Epidermal melanocyte (primary cell): ENCODE measurements around the gene HDGF.
A peak's percentile ranks its signal among the peaks of the same experiment; 100 is the strongest.

Experiments used
- DNase-seq: peaks from one replicate; pipeline ENCODE4 v3.0.0; 2011; ENCODE audit warnings: low spot score; ENCODE audit not compliant: insufficient read length

Gene HDGF

GRCh38 chr1:156698995-156699394, 52.5 kb downstream of the HDGF start:
- DNase-seq = no peak

- DNase-seq = peak; percentile 17
Observed at GRCh38 chr1:156697481-156697880, 54.0 kb downstream of the HDGF start.

- DNase-seq = no peak
Observed at GRCh38 chr1:156696755-156697154, 54.7 kb downstream of the HDGF start.

GRCh38 chr1:156694690-156694962, 56.8 kb downstream of the HDGF start:
- no peak for DNase-seq

- no peak for DNase-seq
Observed at GRCh38 chr1:156693848-156694689, 57.4 kb downstream of the HDGF start.

GRCh38 chr1:156692925-156693847, 58.3 kb downstream of the HDGF start:
- no peak for DNase-seq

GRCh38 chr1:156692441-156692924, 59.0 kb downstream of the HDGF start:
- DNase-seq = no peak
